Measurements from ENCODE around the gene PTCD1. TPM values are rescaled to one million over a fixed set of nuclear protein-coding genes. Genes with fewer than 3 reads are reported as not detected.

Gene PTCD1
- total RNA-seq, 1 experiment from 2014 or later: 15.0 TPM

DNA sequence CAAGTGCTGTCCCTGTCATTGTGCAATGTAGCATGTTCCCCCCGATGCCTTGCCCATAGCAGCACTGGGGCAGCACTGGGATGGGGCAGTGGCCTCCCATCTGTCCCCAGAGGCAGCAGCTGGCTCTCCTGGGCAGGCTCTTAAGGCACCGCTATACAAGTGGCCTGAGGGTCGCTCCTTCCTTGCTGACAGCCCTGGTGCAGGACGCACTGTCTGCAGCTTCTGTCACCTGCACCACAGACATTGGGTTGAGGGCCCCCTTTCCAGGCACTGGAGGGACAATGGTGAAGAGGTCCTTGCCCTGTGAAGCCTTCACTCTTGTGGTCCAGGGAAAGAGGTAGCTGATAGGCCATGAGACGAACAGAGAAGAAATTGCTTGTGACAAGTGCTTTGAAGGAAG lies 10.7 kb upstream of the PTCD1 start:
- no peak overlapping the region for H3K27ac ChIP-seq (ENCODE audit: low read length)
- no peaks in the 10 kb centered on the region for H3K4me1 ChIP-seq (ENCODE audit: control insufficient read depth, insufficient read depth, low read length)
- ChIA-PET CTCF (no interaction called here), POLR2A (interaction anchor here (0.6 to 0.9 kb wide), 3 partner anchors 16 to 40 kb away, joined by 3 to 4 read pairs (median 3); no protein-coding TSS in a partner anchor)
- peaks cover 21% of the 10 kb centered on the region; the same call in 1 of the 2 replicates for H3K36me3 ChIP-seq (ENCODE audit: control insufficient read depth, insufficient read depth, low read length)
- TF ChIP-seq POLR2AphosphoS5 (IDR thresholded peaks at IDR 0.05; ENCODE audit: low read depth, low read length) (no peak), SIN3A (IDR thresholded peaks at IDR 0.05; ENCODE audit: borderline replicate concordance, insufficient read depth, low read depth, low read length) (no peak), TCF7L2 (IDR thresholded peaks at IDR 0.05; ENCODE audit: low read depth, low read length) (no peak)
- TF ChIP-seq, protein P1, sequence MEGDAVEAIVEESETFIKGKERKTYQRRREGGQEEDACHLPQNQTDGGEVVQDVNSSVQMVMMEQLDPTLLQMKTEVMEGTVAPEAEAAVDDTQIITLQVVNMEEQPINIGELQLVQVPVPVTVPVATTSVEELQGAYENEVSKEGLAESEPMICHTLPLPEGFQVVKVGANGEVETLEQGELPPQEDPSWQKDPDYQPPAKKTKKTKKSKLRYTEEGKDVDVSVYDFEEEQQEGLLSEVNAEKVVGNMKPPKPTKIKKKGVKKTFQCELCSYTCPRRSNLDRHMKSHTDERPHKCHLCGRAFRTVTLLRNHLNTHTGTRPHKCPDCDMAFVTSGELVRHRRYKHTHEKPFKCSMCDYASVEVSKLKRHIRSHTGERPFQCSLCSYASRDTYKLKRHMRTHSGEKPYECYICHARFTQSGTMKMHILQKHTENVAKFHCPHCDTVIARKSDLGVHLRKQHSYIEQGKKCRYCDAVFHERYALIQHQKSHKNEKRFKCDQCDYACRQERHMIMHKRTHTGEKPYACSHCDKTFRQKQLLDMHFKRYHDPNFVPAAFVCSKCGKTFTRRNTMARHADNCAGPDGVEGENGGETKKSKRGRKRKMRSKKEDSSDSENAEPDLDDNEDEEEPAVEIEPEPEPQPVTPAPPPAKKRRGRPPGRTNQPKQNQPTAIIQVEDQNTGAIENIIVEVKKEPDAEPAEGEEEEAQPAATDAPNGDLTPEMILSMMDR (IDR thresholded peaks at IDR 0.05): no peak
- TF ChIP-seq, protein P2, sequence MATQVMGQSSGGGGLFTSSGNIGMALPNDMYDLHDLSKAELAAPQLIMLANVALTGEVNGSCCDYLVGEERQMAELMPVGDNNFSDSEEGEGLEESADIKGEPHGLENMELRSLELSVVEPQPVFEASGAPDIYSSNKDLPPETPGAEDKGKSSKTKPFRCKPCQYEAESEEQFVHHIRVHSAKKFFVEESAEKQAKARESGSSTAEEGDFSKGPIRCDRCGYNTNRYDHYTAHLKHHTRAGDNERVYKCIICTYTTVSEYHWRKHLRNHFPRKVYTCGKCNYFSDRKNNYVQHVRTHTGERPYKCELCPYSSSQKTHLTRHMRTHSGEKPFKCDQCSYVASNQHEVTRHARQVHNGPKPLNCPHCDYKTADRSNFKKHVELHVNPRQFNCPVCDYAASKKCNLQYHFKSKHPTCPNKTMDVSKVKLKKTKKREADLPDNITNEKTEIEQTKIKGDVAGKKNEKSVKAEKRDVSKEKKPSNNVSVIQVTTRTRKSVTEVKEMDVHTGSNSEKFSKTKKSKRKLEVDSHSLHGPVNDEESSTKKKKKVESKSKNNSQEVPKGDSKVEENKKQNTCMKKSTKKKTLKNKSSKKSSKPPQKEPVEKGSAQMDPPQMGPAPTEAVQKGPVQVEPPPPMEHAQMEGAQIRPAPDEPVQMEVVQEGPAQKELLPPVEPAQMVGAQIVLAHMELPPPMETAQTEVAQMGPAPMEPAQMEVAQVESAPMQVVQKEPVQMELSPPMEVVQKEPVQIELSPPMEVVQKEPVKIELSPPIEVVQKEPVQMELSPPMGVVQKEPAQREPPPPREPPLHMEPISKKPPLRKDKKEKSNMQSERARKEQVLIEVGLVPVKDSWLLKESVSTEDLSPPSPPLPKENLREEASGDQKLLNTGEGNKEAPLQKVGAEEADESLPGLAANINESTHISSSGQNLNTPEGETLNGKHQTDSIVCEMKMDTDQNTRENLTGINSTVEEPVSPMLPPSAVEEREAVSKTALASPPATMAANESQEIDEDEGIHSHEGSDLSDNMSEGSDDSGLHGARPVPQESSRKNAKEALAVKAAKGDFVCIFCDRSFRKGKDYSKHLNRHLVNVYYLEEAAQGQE (IDR thresholded peaks at IDR 0.05; ENCODE audit: insufficient read depth in 1 of 2, low read depth in 2 of 2, low read length in 1 of 2): no peak
- DNase-seq (ENCODE audit: low read depth, low spot score) (no peak), ATAC-seq (no peak)
- no peaks in the 10 kb centered on the region for H3K9me3 ChIP-seq (ENCODE audit: control insufficient read depth, insufficient read depth, low read depth, low read length)
- intact Hi-C loops (cut with micrococcal nuclease; ENCODE audit: unreplicated experiment) (no loop called here), in situ Hi-C loops (cut with HindIII; ENCODE audit: low pct_unique_long_range_greater_than_20kb, low sequenced_read_pairs) (no loop called here)
- no TSS peak for BruUV-seq (replicated peaks)
- no peaks in the 10 kb centered on the region for H3K27me3 ChIP-seq (ENCODE audit: control insufficient read depth, insufficient read depth, low read length)
- H3K4me3 ChIP-seq (ENCODE audit: low read depth in 2 of 2, low read length in 2 of 2): no peak overlapping the region

DNA sequence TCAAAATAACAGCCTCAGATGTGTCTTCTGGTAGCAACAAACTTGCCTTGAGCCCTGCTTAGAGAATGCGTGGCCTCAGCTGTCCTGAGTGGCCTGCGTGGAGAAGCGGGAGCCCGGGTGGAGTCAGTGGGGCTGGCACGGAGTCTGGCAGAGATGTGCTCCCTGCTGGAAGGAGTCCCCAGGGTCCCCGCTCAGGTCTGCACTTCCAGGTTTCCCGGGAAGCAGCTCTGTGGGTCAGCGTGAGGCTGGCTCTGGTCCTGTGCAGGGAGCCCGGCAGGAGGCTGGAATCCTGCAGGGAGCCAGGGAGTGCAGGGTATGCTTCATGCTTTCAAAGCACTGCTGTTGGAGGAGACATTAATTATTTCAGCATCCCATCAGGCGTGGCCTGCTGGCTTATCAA lies 10.3 kb upstream of the PTCD1 start:
- Histone ChIP-seq H3K27me3 (ENCODE audit: control insufficient read depth, insufficient read depth, low read length) (no peaks in the 10 kb centered on the region), H3K27ac (ENCODE audit: low read length) (no peak overlapping the region), H3K4me3 (ENCODE audit: low read depth in 2 of 2, low read length in 2 of 2) (no peak overlapping the region), H3K9me3 (ENCODE audit: control insufficient read depth, insufficient read depth, low read depth, low read length) (no peaks in the 10 kb centered on the region), H3K4me1 (ENCODE audit: control insufficient read depth, insufficient read depth, low read length) (no peaks in the 10 kb centered on the region), H3K36me3 (ENCODE audit: control insufficient read depth, insufficient read depth, low read length) (peaks cover 19% of the 10 kb centered on the region; the same call in 1 of the 2 replicates)
- TF ChIP-seq TCF7L2 (IDR thresholded peaks at IDR 0.05; ENCODE audit: low read depth, low read length) (no peak), SIN3A (IDR thresholded peaks at IDR 0.05; ENCODE audit: borderline replicate concordance, insufficient read depth, low read depth, low read length) (no peak), POLR2AphosphoS5 (IDR thresholded peaks at IDR 0.05; ENCODE audit: low read depth, low read length) (no peak)
- TF ChIP-seq, protein P2 (IDR thresholded peaks at IDR 0.05; ENCODE audit: insufficient read depth in 1 of 2, low read depth in 2 of 2, low read length in 1 of 2): no peak
- TF ChIP-seq, protein P1 (IDR thresholded peaks at IDR 0.05): no peak
- ChIA-PET CTCF (no interaction called here), POLR2A (interaction anchor here (0.6 to 0.9 kb wide), 3 partner anchors 17 to 39 kb away, joined by 3 to 4 read pairs (median 3); no protein-coding TSS in a partner anchor)
- no TSS peak for BruUV-seq (replicated peaks)
- intact Hi-C loops (cut with micrococcal nuclease; ENCODE audit: unreplicated experiment) (no loop called here), in situ Hi-C loops (cut with HindIII; ENCODE audit: low pct_unique_long_range_greater_than_20kb, low sequenced_read_pairs) (no loop called here)
- DNase-seq (ENCODE audit: low read depth, low spot score): no peak
- no peak for ATAC-seq

All from Panc1 (cell line).